K562 (cell line): ENCODE measurements around the gene TRIM2. TPM values are rescaled to one million over a fixed set of nuclear protein-coding genes. Genes with fewer than 3 reads are reported as not detected.

Experiments used
- ATAC-seq: fragments of 200-7000 bp; cut with Tn5 transposase; 3 replicates; pipeline ENCODE4 v1.9.1; 2020; ENCODE audit warnings: moderate library complexity
- BruUV-seq: library from RNA; stranded (reverse); fragments of 400-500 nt; replicated peaks from 2 replicates; lab custom pipeline; 2021; lab: Mats Ljungman, UMichigan
- CTCF ChIA-PET: fragments of 300-600 bp; formaldehyde crosslinking; extraction: SDS; loops from one replicate; lab custom pipeline; 2021; ENCODE audit warnings: low intra/inter-chr PET ratio; lab: Yijun Ruan, JAX
- POLR2A ChIA-PET: fragments of 300-600, 350-650 bp; sonication (Branson Sonifier 250); formaldehyde crosslinking; extraction: SDS; loops from one replicate; lab custom pipeline; 2021; ENCODE audit warnings: antibody characterized with exemption, inconsistent platforms; lab: Yijun Ruan, JAX
- DNase-seq, 4 experiments: peaks; one replicate each; pipeline versions ENCODE4 v3.0.0 to v3.0.0-alpha.2; 2011 to 2018; ENCODE audit warnings: low spot score in 3 of 4, mixed read lengths in 3 of 4; ENCODE audit errors: extremely low read depth in 1 of 4
- FAIRE-seq: peaks from 2 replicates; lab custom pipeline; 2011; peaks lifted over from hg19 to GRCh38; lab: Jason Lieb, UNC
- H2AFZ ChIP-seq: 2 replicates; pipeline ENCODE4 v1.6.0; 2011; ENCODE audit warnings: low read depth, low read length, control low read depth, inconsistent platforms
- H3K27ac ChIP-seq: fragments of 200-600 bp; 3 replicates; pipeline ENCODE4 v1.8.0; 2011; ENCODE audit warnings: low read depth, mild to moderate bottlenecking, control low read depth, inconsistent platforms, low read length, moderate library complexity, mixed read lengths; ENCODE audit errors: extremely low read depth
- H3K27me3 ChIP-seq, 2 experiments: fragments of 300-600 bp in 1 of 2; 2 replicates in 1 of 2; 3 replicates in 1 of 2; pipeline versions ENCODE4 v1.6.0 to v1.8.0; 2011; ENCODE audit warnings: inconsistent platforms in 2 of 2, low read length in 2 of 2, mild to moderate bottlenecking in 1 of 2, mixed read lengths in 1 of 2, moderate library complexity in 1 of 2; ENCODE audit not compliant: control insufficient read depth in 2 of 2, insufficient read depth in 2 of 2
- H3K36me3 ChIP-seq: fragments of 300-600 bp; 3 replicates; pipeline ENCODE4 v1.8.0; 2011; ENCODE audit warnings: mild to moderate bottlenecking, low read length, inconsistent platforms; ENCODE audit not compliant: control insufficient read depth, insufficient read depth
- H3K4me1 ChIP-seq, 2 experiments: fragments of 200-600 bp in 1 of 2; replicated peaks in 1 of 2; 2 replicates in 1 of 2; 3 replicates in 1 of 2; pipeline versions ENCODE4 v1.5.1 to v1.8.0; 2011; ENCODE audit warnings: inconsistent platforms in 2 of 2, low read length in 2 of 2, mild to moderate bottlenecking in 1 of 2, mixed read lengths in 1 of 2, moderate library complexity in 1 of 2; ENCODE audit not compliant: control insufficient read depth in 2 of 2, insufficient read depth in 2 of 2
- H3K4me2 ChIP-seq: 2 replicates; pipeline ENCODE4 v1.6.1; 2011; ENCODE audit warnings: low read length, control low read depth, inconsistent platforms, mixed read lengths; ENCODE audit not compliant: insufficient read depth
- H3K4me3 ChIP-seq: fragments of 200-600 bp; sonication (generic), shearing (Covaris generic); 2 replicates; pipeline ENCODE4 v1.5.1; 2016; ENCODE audit warnings: control low read depth, inconsistent platforms
- H3K79me2 ChIP-seq: fragments of 200-600 bp; 3 replicates; pipeline ENCODE4 v1.8.0; 2011; ENCODE audit warnings: low read length, inconsistent platforms; ENCODE audit not compliant: control insufficient read depth, insufficient read depth
- H3K9ac ChIP-seq, 2 experiments: 2 replicates each; pipeline versions ENCODE4 v1.6.0 to v1.6.1; 2011; ENCODE audit warnings: low read depth in 2 of 2, low read length in 2 of 2, control low read depth in 1 of 2, inconsistent platforms in 1 of 2, mild to moderate bottlenecking in 1 of 2, mixed read lengths in 1 of 2; ENCODE audit not compliant: insufficient read depth in 1 of 2
- H3K9me1 ChIP-seq: one replicate; pipeline ENCODE4 v1.6.0; 2011; ENCODE audit warnings: inconsistent platforms, mild to moderate bottlenecking, low read length, moderate library complexity; ENCODE audit not compliant: control insufficient read depth, insufficient read depth
- H3K9me3 ChIP-seq: replicated peaks from 2 replicates; pipeline ENCODE4 v1.5.1; 2011; ENCODE audit warnings: low read depth, low read length, inconsistent platforms; ENCODE audit not compliant: control insufficient read depth, insufficient read depth
- H4K20me1 ChIP-seq: replicated peaks from 2 replicates; pipeline ENCODE4 v1.6.1; 2011; ENCODE audit warnings: low read length, inconsistent platforms, mixed read lengths; ENCODE audit not compliant: control insufficient read depth, insufficient read depth
- E2F6 ChIP-seq, 2 experiments: IDR thresholded peaks; 2 replicates each; pipeline ENCODE4 v1.6.1; 2011; ENCODE audit warnings: borderline replicate concordance in 1 of 2, control low read depth in 1 of 2, low read depth in 1 of 2, low read length in 1 of 2, mild to moderate bottlenecking in 1 of 2, mixed read lengths in 1 of 2, moderate library complexity in 1 of 2; ENCODE audit not compliant: insufficient read depth in 1 of 2, insufficient read length in 1 of 2, poor library complexity in 1 of 2, severe bottlenecking in 1 of 2; ENCODE audit errors: extremely low read depth in 1 of 2
- MYNN ChIP-seq, 2 experiments: sonication (generic); formaldehyde crosslinking in 1 of 2; IDR thresholded peaks; 2 replicates each; pipeline versions ENCODE4 v1.5.0 to v1.6.1; 2016 to 2020; ENCODE audit warnings: antibody characterized with exemption in 1 of 2, missing genetic modification reagents in 1 of 2
- RBM25 ChIP-seq: fragments of 200-400 bp; formaldehyde crosslinking; IDR thresholded peaks from 2 replicates; pipeline ENCODE4 v1.6.1; 2018; ENCODE audit warnings: low read length, low read depth, moderate library complexity; ENCODE audit not compliant: severe bottlenecking
- WGBS: fragments of 100-300 bp; shearing (Covaris generic); methylation state at CpG from one replicate; pipeline ENCODE4 v1.1.6; 2016; ENCODE audit warnings: low coverage, mixed read lengths; ENCODE audit not compliant: insufficient coverage; ENCODE audit errors: missing lambda C conversion rate; 5-methylcytosine and 5-hydroxymethylcytosine counted together
- in situ Hi-C: fragments of 300-500 bp; cut with MboI; formaldehyde crosslinking; loops from 4 replicates; pipeline ENCODE4 v1.15.0; 2018; ENCODE audit warnings: inconsistent platforms, mixed read lengths
- intact Hi-C: fragments of 100-400 bp; cut with micrococcal nuclease; formaldehyde crosslinking; loops from 2 replicates; pipeline ENCODE4 v1.14.2; 2022
- polyA plus RNA-seq, 8 experiments: library from polyadenylated mRNA; depleted of rRNA in 4 of 8; stranded (reverse) in 5 of 8; unstranded in 3 of 8; fragments of >200 nt; fragmentation: Nextera tagmentation in 2 of 8; fragmentation: Illumina TruSeq in 1 of 8; extraction: Ambion mirVana in 2 of 8; extraction: Trizol in 1 of 8; gene quantifications; 2 replicates each; pipeline versions ENCODE4 v1.2.1 to v1.2.3, GENCODE V29; 2011 to 2014; ENCODE audit warnings: inconsistent platforms in 1 of 8, missing spikeins in 1 of 8
- total RNA-seq, 7 experiments: library from RNA; depleted of rRNA in 6 of 7; stranded (reverse); fragments of >200 nt in 6 of 7; fragmentation: Illumina TruSeq in 2 of 7; extraction: Trizol in 2 of 7; gene quantifications; 2 replicates each; pipeline versions ENCODE4 v1.2.1 to v1.2.3, GENCODE V29; 2011 to 2021; ENCODE audit warnings: low replicate concordance in 1 of 7
- TF ChIP-seq, protein P1 (sequence below): sonication (generic); formaldehyde crosslinking; IDR thresholded peaks from 2 replicates; pipeline ENCODE4 v1.8.0; 2022; ENCODE audit warnings: mild to moderate bottlenecking, missing genetic modification reagents

TRIM2 gene
- total and polyA plus RNA-seq, 9 of the 15 experiments (the other 6 are each of a cell fraction or from before 2014, with no cell fraction given) = 0.01 to 0.41 (median 0.13) TPM; not detected in 1

DNA sequence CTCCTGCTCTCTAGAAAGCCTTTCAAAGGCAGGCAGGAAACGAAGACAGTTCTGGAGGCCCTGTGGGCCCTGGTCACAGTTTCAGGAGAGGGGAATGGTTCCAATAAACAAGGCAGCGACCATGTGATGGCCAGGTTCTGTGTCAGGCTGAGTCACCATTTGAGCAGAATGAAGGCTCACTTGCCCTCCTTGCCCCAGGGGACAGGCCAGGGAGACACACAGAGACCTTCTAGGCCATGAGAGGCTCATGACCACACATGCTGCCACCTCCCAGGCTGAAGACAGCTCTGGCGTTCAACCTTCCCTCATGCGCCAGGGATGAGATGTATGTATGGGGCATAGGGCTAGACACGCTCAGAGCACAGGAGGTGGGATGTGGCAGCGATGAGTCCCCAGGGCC, 22.9 kb upstream of the TRIM2 start (continued):
- TF ChIP-seq, protein P1, sequence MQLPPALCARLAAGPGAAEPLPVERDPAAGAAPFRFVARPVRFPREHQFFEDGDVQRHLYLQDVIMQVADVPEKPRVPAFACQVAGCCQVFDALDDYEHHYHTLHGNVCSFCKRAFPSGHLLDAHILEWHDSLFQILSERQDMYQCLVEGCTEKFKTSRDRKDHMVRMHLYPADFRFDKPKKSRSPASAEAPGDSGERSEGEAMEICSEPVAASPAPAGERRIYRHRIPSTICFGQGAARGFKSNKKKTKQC = no peak
- no peak for TF ChIP-seq E2F6 (IDR thresholded peaks at IDR 0.05; ENCODE audit: borderline replicate concordance in 1 of 2, extremely low read depth in 1 of 2, insufficient read depth in 1 of 2, insufficient read length in 1 of 2, low read depth in 1 of 2, low read length in 1 of 2, poor library complexity in 1 of 2, severe bottlenecking in 1 of 2)

GRCh38 chr4:153181700-153182099, 22.5 kb upstream of the TRIM2 start:
- no peak for FAIRE-seq
- ATAC-seq = no peak
- 2% methylated on average over 6 of the region's 6 CpGs for WGBS
- no TSS peak for BruUV-seq
- Histone ChIP-seq H3K27ac (no peak overlapping the region), H3K4me3 (no peak overlapping the region), H3K36me3 (no peaks in the 10 kb centered on the region), H3K79me2 (no peaks in the 10 kb centered on the region), H3K4me1 (no peaks in the 10 kb centered on the region), H2AFZ (no peak overlapping the region), H3K9me3 (no peaks in the 10 kb centered on the region), H3K9ac (no peak overlapping the region), H3K27me3 (peaks cover 10 to 40% of the 10 kb centered on the region in 2 experiments; a peak in 4 of 5 replicates), H3K4me2 (no peak overlapping the region), H3K9me1 (no peaks in the 10 kb centered on the region), H4K20me1 (0 out of 2 replicates have a peak, but pooled peaks cover 5% of the 10 kb centered on the region)
- no peak for DNase-seq
- POLR2A ChIA-PET = no interaction called here
- in situ Hi-C loops = no loop called here
- intact Hi-C loops = no loop called here
- CTCF ChIA-PET = no interaction called here
- TF ChIP-seq RBM25 = peak; percentile 69
- TF ChIP-seq MYNN (IDR thresholded peaks at IDR 0.05) = no peak
- TF ChIP-seq MYNN (CRISPR knock-in tag; IDR thresholded peaks at IDR 0.05) = no peak
